HEK293 (cell line): Measurements from ENCODE around the gene ADM.

ENCODE experiments used
- CTCF ChIA-PET: fragments of 350-600 bp; formaldehyde crosslinking; extraction: SDS; loops from one replicate; lab custom pipeline; 2021; ENCODE audit warnings: antibody characterized with exemption; lab: Yijun Ruan, JAX
- POLR2A ChIA-PET: fragments of 300-600 bp; formaldehyde crosslinking; extraction: SDS; loops from one replicate; lab custom pipeline; 2020; ENCODE audit warnings: antibody characterized with exemption, inconsistent platforms; lab: Yijun Ruan, JAX
- H3K27ac ChIP-seq: fragments of 200-500 bp; sonication (Bioruptor generic); 2 replicates; pipeline ENCODE4 v1.5.1; 2014; ENCODE audit warnings: low read depth, low read length, control low read depth, inconsistent platforms; ENCODE audit errors: extremely low read depth
- H3K36me3 ChIP-seq, 2 experiments: fragments of 200-500 bp in 1 of 2; sonication (Bioruptor generic) in 1 of 2; 1 replicate in 1 of 2; 2 replicates in 1 of 2; pipeline ENCODE4 v1.5.1; 2014 to 2017; ENCODE audit warnings: inconsistent platforms in 2 of 2, low read length in 2 of 2; ENCODE audit not compliant: control insufficient read depth in 2 of 2, insufficient read depth in 1 of 2
- H3K4me1 ChIP-seq: fragments of 200-500 bp; sonication (Bioruptor generic); 2 replicates; pipeline ENCODE4 v1.5.1; 2014; ENCODE audit warnings: mild to moderate bottlenecking, low read length, inconsistent platforms; ENCODE audit not compliant: control insufficient read depth, insufficient read depth
- H3K4me3 ChIP-seq: 2 replicates; pipeline ENCODE4 v1.5.1; 2011; ENCODE audit warnings: low read depth, mild to moderate bottlenecking, control low read depth, low read length, moderate library complexity
- H3K9me3 ChIP-seq: fragments of 200-500 bp; sonication (Bioruptor generic); 2 replicates; pipeline ENCODE4 v1.5.1; 2014; ENCODE audit warnings: low read depth, low read length, inconsistent platforms; ENCODE audit not compliant: control insufficient read depth, insufficient read depth
- ATF2 ChIP-seq: fragments of 450-650 bp; formaldehyde crosslinking; IDR thresholded peaks from 2 replicates; pipeline ENCODE4 v1.5.1; 2016; ENCODE audit warnings: missing biosample characterization, missing genetic modification characterization, low read depth
- GLI2 ChIP-seq: fragments of 450-650 bp; formaldehyde crosslinking; IDR thresholded peaks from 2 replicates; pipeline ENCODE4; 2017; ENCODE audit warnings: missing biosample characterization, missing genetic modification characterization, low read depth, borderline replicate concordance
- GLI4 ChIP-seq: fragments of 450-650 bp; formaldehyde crosslinking; IDR thresholded peaks from 2 replicates; pipeline ENCODE4 v1.5.1; 2016; ENCODE audit warnings: missing biosample characterization, missing genetic modification characterization
- GLIS2 ChIP-seq: fragments of 450-650 bp; formaldehyde crosslinking; IDR thresholded peaks from 2 replicates; pipeline ENCODE4 v1.5.1; 2016; ENCODE audit warnings: missing biosample characterization, missing genetic modification characterization
- HIC1 ChIP-seq: fragments of 450-650 bp; formaldehyde crosslinking; IDR thresholded peaks from 2 replicates; pipeline ENCODE4 v1.5.1; 2016; ENCODE audit warnings: missing biosample characterization, missing genetic modification characterization
- IKZF3 ChIP-seq: fragments of 450-650 bp; IDR thresholded peaks from 2 replicates; pipeline ENCODE4 v1.5.0; 2018; ENCODE audit warnings: missing biosample characterization, mild to moderate bottlenecking, missing genetic modification characterization, moderate library complexity
- PRDM4 ChIP-seq: fragments of 450-650 bp; formaldehyde crosslinking; IDR thresholded peaks from 2 replicates; pipeline ENCODE4 v1.5.1; 2017; ENCODE audit warnings: missing biosample characterization, missing genetic modification characterization
- SCRT2 ChIP-seq: fragments of 450-650 bp; formaldehyde crosslinking; IDR thresholded peaks from 2 replicates; pipeline ENCODE4 v1.5.1; 2016; ENCODE audit warnings: missing biosample characterization, missing genetic modification characterization
- TCF7L2 ChIP-seq: IDR thresholded peaks from 2 replicates; pipeline ENCODE4 v1.6.1; 2011; ENCODE audit warnings: low read depth, mild to moderate bottlenecking, inconsistent platforms, low read length, moderate library complexity, borderline replicate concordance
- ZBTB1 ChIP-seq: fragments of 450-650 bp; formaldehyde crosslinking; IDR thresholded peaks from 2 replicates; pipeline ENCODE4 v1.5.1; 2016; ENCODE audit warnings: missing biosample characterization, missing genetic modification characterization
- ZBTB17 ChIP-seq: fragments of 450-650 bp; formaldehyde crosslinking; IDR thresholded peaks from 2 replicates; pipeline ENCODE4 v1.5.1; 2016; ENCODE audit warnings: missing biosample characterization, missing genetic modification characterization
- ZNF138 ChIP-seq: fragments of 450-650 bp; formaldehyde crosslinking; IDR thresholded peaks from 2 replicates; pipeline ENCODE4 v1.5.1; 2016; ENCODE audit warnings: missing biosample characterization, missing genetic modification characterization, borderline replicate concordance
- ZNF148 ChIP-seq: fragments of 450-650 bp; formaldehyde crosslinking; IDR thresholded peaks from 2 replicates; pipeline ENCODE4 v1.5.0; 2017; ENCODE audit warnings: missing biosample characterization, missing genetic modification characterization, borderline replicate concordance
- ZNF184 ChIP-seq: fragments of 450-650 bp; IDR thresholded peaks from 2 replicates; pipeline ENCODE4 v1.5.1; 2018; ENCODE audit warnings: missing biosample characterization, mild to moderate bottlenecking, missing genetic modification characterization
- ZNF292 ChIP-seq: fragments of 450-650 bp; formaldehyde crosslinking; IDR thresholded peaks from 2 replicates; pipeline ENCODE4 v1.5.1; 2016; ENCODE audit warnings: low read depth, missing biosample characterization, missing genetic modification characterization, borderline replicate concordance
- ZNF423 ChIP-seq: fragments of 450-650 bp; formaldehyde crosslinking; IDR thresholded peaks from 2 replicates; pipeline ENCODE4 v1.5.1; 2016; ENCODE audit warnings: missing biosample characterization, missing genetic modification characterization
- ZNF660 ChIP-seq: fragments of 450-650 bp; IDR thresholded peaks from 2 replicates; pipeline ENCODE4 v1.5.1; 2018; ENCODE audit warnings: missing biosample characterization, mild to moderate bottlenecking, missing genetic modification characterization
- ZNF664 ChIP-seq: fragments of 450-650 bp; formaldehyde crosslinking; IDR thresholded peaks from 2 replicates; pipeline ENCODE4 v1.5.1; 2016; ENCODE audit warnings: missing biosample characterization, missing genetic modification characterization
- ZNF768 ChIP-seq: fragments of 450-650 bp; formaldehyde crosslinking; IDR thresholded peaks from 2 replicates; pipeline ENCODE4 v1.5.1; 2018; ENCODE audit warnings: missing biosample characterization, mild to moderate bottlenecking, missing genetic modification characterization
- ZNF792 ChIP-seq: fragments of 450-650 bp; formaldehyde crosslinking; IDR thresholded peaks from 2 replicates; pipeline ENCODE4 v1.5.1; 2016; ENCODE audit warnings: missing biosample characterization, missing genetic modification characterization
- ZSCAN16 ChIP-seq: fragments of 450-650 bp; formaldehyde crosslinking; IDR thresholded peaks from 2 replicates; pipeline ENCODE4 v1.5.1; 2016; ENCODE audit warnings: missing biosample characterization, missing genetic modification characterization

ADM gene

GRCh38 chr11:10329935-10330334 lies 25.1 kb downstream of the ADM start:
- Histone ChIP-seq H3K4me1 (no peaks in the 10 kb centered on the region), H3K9me3 (no peaks in the 10 kb centered on the region), H3K36me3 (no peaks in the 10 kb centered on the region), H3K27ac (no peak overlapping the region), H3K4me3 (no peak overlapping the region)
- TF ChIP-seq ZNF664 (tag by site-specific recombination) (no peak), SCRT2 (no peak), ZNF138 (tag by site-specific recombination) (no peak), ZNF660 (tag by site-specific recombination) (no peak), GLI2 (tag by site-specific recombination) (no peak), ZNF184 (tag by site-specific recombination) (no peak), ZNF423 (tag by site-specific recombination) (no peak), ZNF768 (tag by site-specific recombination) (no peak), TCF7L2 (no peak), ZNF292 (tag by site-specific recombination) (no peak), ZNF148 (tag by site-specific recombination) (no peak)
- ChIA-PET CTCF (interaction anchor here (0.6 to 7.3 kb wide), 3 partner anchors 21 to 123 kb away, joined by 3 to 62 read pairs (median 44); no protein-coding TSS in a partner anchor), POLR2A (no interaction called here)

- TF ChIP-seq IKZF3 (no peak), GLI4 (no peak), ZBTB17 (tag by site-specific recombination) (no peak), GLIS2 (no peak), ZNF792 (tag by site-specific recombination) (no peak), ZSCAN16 (tag by site-specific recombination) (no peak), ZNF660 (tag by site-specific recombination) (no peak), ZBTB1 (tag by site-specific recombination) (no peak)
- no peaks in the 10 kb centered on the region for H3K9me3 ChIP-seq
- no peaks in the 10 kb centered on the region for H3K36me3 ChIP-seq
- ChIA-PET POLR2A (interaction anchor here (1.2 kb wide), 1 partner anchor 27 kb away, joined by 3 read pairs; the partner anchor contains the start of gene ADM), CTCF (interaction anchor here (0.7 to 1.8 kb wide), 2 partner anchors 10 to 255 kb away, joined by 4 read pairs; no protein-coding TSS in a partner anchor)
- no peak overlapping the region for H3K27ac ChIP-seq
- H3K4me3 ChIP-seq, result no peak overlapping the region
- no peaks in the 10 kb centered on the region for H3K4me1 ChIP-seq
Observed at GRCh38 chr11:10331548-10332289, 26.8 kb downstream of the ADM start.

- Histone ChIP-seq H3K27ac (no peak overlapping the region), H3K9me3 (no peaks in the 10 kb centered on the region), H3K4me3 (no peak overlapping the region), H3K36me3 (no peaks in the 10 kb centered on the region), H3K4me1 (no peaks in the 10 kb centered on the region)
- CTCF ChIA-PET, result interaction anchor here (1.5 to 3.0 kb wide), 2 partner anchors 9 to 33 kb away, joined by 4 to 9 read pairs; no protein-coding TSS in a partner anchor
- POLR2A ChIA-PET, result no interaction called here
- TF ChIP-seq HIC1 (tag by site-specific recombination) (no peak), ATF2 (tag by site-specific recombination) (no peak), PRDM4 (tag by site-specific recombination) (no peak)
Observed at GRCh38 chr11:10333490-10333889, 28.6 kb downstream of the ADM start.
